ENCODE data around the gene ARMC9. TPM values are rescaled to one million over a fixed set of nuclear protein-coding genes. Genes with fewer than 3 reads are reported as not detected.

Gene ARMC9
- total RNA-seq, 1 experiment from 2014 or later, result 23.4 TPM

- no peaks in the 10 kb centered on the region for H3K79me2 ChIP-seq (ENCODE audit: low read length)
- TF ChIP-seq EZH2 (IDR thresholded peaks at IDR 0.05; ENCODE audit: low read length, unreplicated experiment) (no peak), CTCF (conservative IDR thresholded peaks at IDR 0.05; ENCODE audit: low read depth, low read length) (no peak), EZH2phosphoT487 (IDR thresholded peaks at IDR 0.05; ENCODE audit: borderline replicate concordance, low read length) (no peak)
- H3K4me1 ChIP-seq (ENCODE audit: insufficient read depth, low read length), result 0 out of 2 replicates have a peak, but pooled peaks cover 8% of the 10 kb centered on the region
- H3K9me3 ChIP-seq (ENCODE audit: low read length), result no peaks in the 10 kb centered on the region
- H4K20me1 ChIP-seq (ENCODE audit: low read length), result no peaks in the 10 kb centered on the region
- no peaks in the 10 kb centered on the region for H3F3A ChIP-seq (ENCODE audit: low read length, unreplicated experiment)
- ATAC-seq, result no peak
- no peaks in the 10 kb centered on the region for H3K9me2 ChIP-seq (replicated peaks; ENCODE audit: low read length)
- H3K36me3 ChIP-seq (ENCODE audit: low read depth, low read length), result no peaks in the 10 kb centered on the region
- no peak overlapping the region for H3K27ac ChIP-seq (ENCODE audit: low read length)
- H3K4me3 ChIP-seq (ENCODE audit: low read length), result no peak overlapping the region
- no peaks in the 10 kb centered on the region for H3K27me3 ChIP-seq (ENCODE audit: low read length)
- ChIA-PET CTCF (interaction anchor here (0.6 kb wide), 2 partner anchors 17 to 121 kb away, joined by 4 to 6 read pairs; no protein-coding TSS in a partner anchor), POLR2A (ENCODE audit: unreplicated experiment) (no interaction called here)
- H3K9ac ChIP-seq (ENCODE audit: low read length), result no peak overlapping the region
- no TSS peak for BruUV-seq (replicated peaks)
- no peak for DNase-seq
- intact Hi-C loops (cut with micrococcal nuclease), result no loop called here
- H2AFZ ChIP-seq (ENCODE audit: low read length), result no peak overlapping the region
- no peak overlapping the region for H3K4me2 ChIP-seq (ENCODE audit: low read length)
These were observed 45.4 kb downstream of the ARMC9 start for GRCh38 chr2:231243866-231244265.

GRCh38 chr2:231244382-231245248 is 46.2 kb downstream of the ARMC9 start:
- Histone ChIP-seq H3K4me2 (ENCODE audit: low read length) (no peak overlapping the region), H4K20me1 (ENCODE audit: low read length) (no peaks in the 10 kb centered on the region), H3K9ac (ENCODE audit: low read length) (no peak overlapping the region), H3K9me3 (ENCODE audit: low read length) (no peaks in the 10 kb centered on the region), H3K36me3 (ENCODE audit: low read depth, low read length) (no peaks in the 10 kb centered on the region), H3F3A (ENCODE audit: low read length, unreplicated experiment) (no peaks in the 10 kb centered on the region), H2AFZ (ENCODE audit: low read length) (no peak overlapping the region), H3K4me1 (ENCODE audit: insufficient read depth, low read length) (0 out of 2 replicates have a peak, but pooled peaks cover 8% of the 10 kb centered on the region), H3K9me2 (replicated peaks; ENCODE audit: low read length) (no peaks in the 10 kb centered on the region), H3K27me3 (ENCODE audit: low read length) (no peaks in the 10 kb centered on the region), H3K4me3 (ENCODE audit: low read length) (no peak overlapping the region), H3K79me2 (ENCODE audit: low read length) (no peaks in the 10 kb centered on the region), H3K27ac (ENCODE audit: low read length) (no peak overlapping the region)
- ATAC-seq, result no peak
- POLR2A ChIA-PET (ENCODE audit: unreplicated experiment), result no interaction called here
- intact Hi-C loops (cut with micrococcal nuclease), result no loop called here
- no peak for DNase-seq
- BruUV-seq (replicated peaks), result no TSS peak
- CTCF ChIA-PET, result interaction anchor here (0.6 kb wide), 2 partner anchors 18 to 120 kb away, joined by 4 to 6 read pairs; no protein-coding TSS in a partner anchor
- TF ChIP-seq CTCF (conservative IDR thresholded peaks at IDR 0.05; ENCODE audit: low read depth, low read length) (no peak), EZH2phosphoT487 (IDR thresholded peaks at IDR 0.05; ENCODE audit: borderline replicate concordance, low read length) (no peak)

All from PC-3 (cell line).